AG08395 (cell line): ENCODE data around the gene GTSF1L.
A peak's percentile ranks its signal among the peaks of the same experiment; 100 is the strongest.

ENCODE experiments used
- DNase-seq: peaks from one replicate; pipeline ENCODE4 v3.0.0; 2012; ENCODE audit warnings: mixed read lengths, low spot score

The GTSF1L gene

GRCh38 chr20:43716757-43717615 lies 9.8 kb downstream of the GTSF1L start:
- DNase-seq, result no peak

GRCh38 chr20:43716123-43716522 lies 10.7 kb downstream of the GTSF1L start:
- no peak for DNase-seq

GRCh38 chr20:43715511-43715910 lies 11.3 kb downstream of the GTSF1L start:
- no peak for DNase-seq

- no peak for DNase-seq
Measured at GRCh38 chr20:43715044-43715443, 11.8 kb downstream of the GTSF1L start.

- DNase-seq, result no peak
Measured at GRCh38 chr20:43711098-43711654, 15.6 kb downstream of the GTSF1L start.

GRCh38 chr20:43710370-43711044 lies 16.3 kb downstream of the GTSF1L start:
- DNase-seq, result no peak

- DNase-seq, result no peak
Measured at GRCh38 chr20:43702502-43702901, 24.3 kb downstream of the GTSF1L start.

- no peak for DNase-seq
Measured at GRCh38 chr20:43700627-43701026, 26.2 kb downstream of the GTSF1L start.

GRCh38 chr20:43699941-43700565 lies 26.7 kb downstream of the GTSF1L start:
- no peak for DNase-seq

GRCh38 chr20:43695571-43695970 lies 31.2 kb downstream of the GTSF1L start:
- DNase-seq, result no peak

GRCh38 chr20:43694763-43695162 lies 32.0 kb downstream of the GTSF1L start:
- DNase-seq, result no peak

GRCh38 chr20:43691928-43692524 lies 34.8 kb downstream of the GTSF1L start:
- peak; percentile 76 for DNase-seq

GRCh38 chr20:43690943-43691598 lies 35.7 kb downstream of the GTSF1L start:
- DNase-seq, result no peak

- no peak for DNase-seq
Measured at GRCh38 chr20:43689165-43689564, 37.6 kb downstream of the GTSF1L start.

GRCh38 chr20:43686820-43687219 lies 40.0 kb downstream of the GTSF1L start:
- DNase-seq, result no peak

- DNase-seq, result no peak
Measured at GRCh38 chr20:43682446-43682845, 44.4 kb downstream of the GTSF1L start.

- no peak for DNase-seq
Measured at GRCh38 chr20:43681991-43682410, 44.8 kb downstream of the GTSF1L start.

GRCh38 chr20:43681468-43681942 lies 45.3 kb downstream of the GTSF1L start:
- peak; percentile 50 for DNase-seq

- DNase-seq, result peak; percentile 58
Measured at GRCh38 chr20:43680981-43681380, 45.8 kb downstream of the GTSF1L start.

- no peak for DNase-seq
Measured at GRCh38 chr20:43676368-43676767, 50.4 kb downstream of the GTSF1L start.
